ACC112 (cell line): ENCODE measurements around the gene SLC2A13.
"Not testable (repeated sequence)": the region's sequence is repeated elsewhere in the genome, so short reads cannot be mapped to it uniquely, and the experiment has no call there.

Experiments used
- H2AFZ ChIP-seq: fragments of 200-600 bp; sonication (generic); one replicate; pipeline ENCODE4 v1.6.0; 2017; ENCODE audit warnings: antibody characterized with exemption, low read length; ENCODE audit not compliant: unreplicated experiment
- H3K27ac ChIP-seq: fragments of 200-600 bp; sonication (generic); 2 replicates; pipeline ENCODE4 v1.5.1; 2014; ENCODE audit warnings: low read depth, mild to moderate bottlenecking, antibody characterized with exemption, low read length, moderate library complexity
- H3K27me3 ChIP-seq: fragments of 200-600 bp; sonication (generic); 2 replicates; pipeline ENCODE4 v1.6.1; 2014; ENCODE audit warnings: mild to moderate bottlenecking, antibody characterized with exemption, low read length, moderate library complexity, mixed read lengths; ENCODE audit not compliant: insufficient read depth
- H3K36me3 ChIP-seq: fragments of 200-600 bp; sonication (generic); 2 replicates; pipeline ENCODE4 v1.6.1; 2016; ENCODE audit warnings: mild to moderate bottlenecking, antibody characterized with exemption, low read length, moderate library complexity, mixed read lengths; ENCODE audit not compliant: insufficient read depth
- H3K4me1 ChIP-seq: fragments of 200-600 bp; sonication (generic); one replicate; pipeline ENCODE4 v1.6.1; 2016; ENCODE audit warnings: low read length, mixed read lengths; ENCODE audit not compliant: insufficient read depth, unreplicated experiment, control insufficient read depth
- H3K4me3 ChIP-seq: fragments of 200-600 bp; sonication (generic); 2 replicates; pipeline ENCODE4 v1.5.1; 2014; ENCODE audit warnings: mild to moderate bottlenecking, low read depth, low read length
- H3K79me2 ChIP-seq: fragments of 200-600 bp; sonication (generic); one replicate; pipeline ENCODE4 v1.6.0; 2016; ENCODE audit warnings: low read length; ENCODE audit not compliant: control insufficient read depth, unreplicated experiment, insufficient read depth

Gene SLC2A13

GRCh38 chr12:40063414-40063813 lies 42.5 kb downstream of the SLC2A13 start:
- H3K27me3 ChIP-seq, result no peaks in the 10 kb centered on the region

DNA sequence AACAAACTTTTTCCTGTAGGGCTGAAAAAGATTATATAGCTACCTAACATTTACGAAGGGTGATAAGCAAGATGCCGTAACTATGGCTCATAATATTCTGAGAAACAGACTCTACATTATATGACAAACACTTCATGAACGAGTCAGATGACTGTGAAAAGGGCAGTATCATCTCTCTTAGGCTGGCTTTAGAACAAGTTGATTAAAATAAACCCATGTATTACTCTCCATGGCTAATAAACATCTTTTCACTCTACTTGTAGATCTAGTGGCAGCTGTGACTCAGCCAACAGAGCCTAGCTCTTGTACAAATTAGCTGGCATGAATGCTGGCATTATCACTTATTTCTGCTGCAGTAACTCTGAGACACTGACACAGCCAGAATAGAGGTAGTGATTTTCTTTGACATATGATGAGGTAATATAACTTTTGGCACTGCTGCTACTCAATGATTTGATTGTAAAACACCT lies 47.1 kb downstream of the SLC2A13 start:
- H3K27ac ChIP-seq, result no peak overlapping the region
- no peak overlapping the region for H2AFZ ChIP-seq
- H3K36me3 ChIP-seq, result no peaks in the 10 kb centered on the region
- peaks cover 20% of the 10 kb centered on the region for H3K4me1 ChIP-seq
- H3K27me3 ChIP-seq, result no peaks in the 10 kb centered on the region
- H3K79me2 ChIP-seq, result no peaks in the 10 kb centered on the region
- H3K4me3 ChIP-seq, result no peak overlapping the region

More at GRCh38 chr12:40063414-40063813, 42.5 kb downstream of the SLC2A13 start:
- H2AFZ ChIP-seq, result no peak overlapping the region
- H3K36me3 ChIP-seq, result no peaks in the 10 kb centered on the region
- peaks cover 2% of the 10 kb centered on the region for H3K4me1 ChIP-seq
- H3K4me3 ChIP-seq, result no peak overlapping the region
- no peaks in the 10 kb centered on the region for H3K79me2 ChIP-seq
- no peak overlapping the region for H3K27ac ChIP-seq

DNA sequence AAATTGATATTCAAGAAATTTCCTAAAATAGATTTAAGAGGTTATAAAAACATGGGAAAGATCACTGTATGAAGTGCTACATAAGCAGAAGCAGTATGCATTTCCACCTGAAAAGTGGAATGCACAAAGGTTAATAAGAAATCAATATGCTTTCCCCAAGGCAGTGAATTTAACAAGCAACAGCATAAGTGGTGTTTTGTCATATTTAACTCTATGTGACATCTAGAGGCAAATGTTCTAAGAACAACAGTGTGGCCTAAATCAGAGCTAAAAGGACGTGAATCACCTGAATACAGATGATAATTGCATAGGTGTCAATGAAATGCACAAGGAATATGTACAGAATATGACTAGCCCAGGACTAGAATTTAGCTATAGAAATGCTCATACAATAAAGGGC lies 49.5 kb downstream of the SLC2A13 start:
- H3K27ac ChIP-seq, result no peak overlapping the region
- H3K79me2 ChIP-seq, result no peaks in the 10 kb centered on the region
- H2AFZ ChIP-seq, result no peak overlapping the region
- H3K4me1 ChIP-seq, result peaks cover 23% of the 10 kb centered on the region
- H3K27me3 ChIP-seq, result no peaks in the 10 kb centered on the region
- H3K4me3 ChIP-seq, result no peak overlapping the region
- H3K36me3 ChIP-seq, result no peaks in the 10 kb centered on the region

GRCh38 chr12:40055776-40056175 lies 50.1 kb downstream of the SLC2A13 start:
- Histone ChIP-seq H3K27ac (no peak overlapping the region), H3K27me3 (no peaks in the 10 kb centered on the region), H3K36me3 (no peaks in the 10 kb centered on the region), H3K79me2 (no peaks in the 10 kb centered on the region), H3K4me3 (no peak overlapping the region), H2AFZ (no peak overlapping the region), H3K4me1 (peaks cover 23% of the 10 kb centered on the region)

GRCh38 chr12:40055228-40055579 lies 50.7 kb downstream of the SLC2A13 start:
- peaks cover 23% of the 10 kb centered on the region for H3K4me1 ChIP-seq
- H3K27ac ChIP-seq, result peak overlapping the region; percentile 69
- H3K36me3 ChIP-seq, result no peaks in the 10 kb centered on the region
- H3K4me3 ChIP-seq, result peak overlapping the region; percentile 57; the same call in 1 of the 2 replicates
- no peaks in the 10 kb centered on the region for H3K27me3 ChIP-seq
- H2AFZ ChIP-seq, result peak overlapping the region; percentile 41
- no peaks in the 10 kb centered on the region for H3K79me2 ChIP-seq

DNA sequence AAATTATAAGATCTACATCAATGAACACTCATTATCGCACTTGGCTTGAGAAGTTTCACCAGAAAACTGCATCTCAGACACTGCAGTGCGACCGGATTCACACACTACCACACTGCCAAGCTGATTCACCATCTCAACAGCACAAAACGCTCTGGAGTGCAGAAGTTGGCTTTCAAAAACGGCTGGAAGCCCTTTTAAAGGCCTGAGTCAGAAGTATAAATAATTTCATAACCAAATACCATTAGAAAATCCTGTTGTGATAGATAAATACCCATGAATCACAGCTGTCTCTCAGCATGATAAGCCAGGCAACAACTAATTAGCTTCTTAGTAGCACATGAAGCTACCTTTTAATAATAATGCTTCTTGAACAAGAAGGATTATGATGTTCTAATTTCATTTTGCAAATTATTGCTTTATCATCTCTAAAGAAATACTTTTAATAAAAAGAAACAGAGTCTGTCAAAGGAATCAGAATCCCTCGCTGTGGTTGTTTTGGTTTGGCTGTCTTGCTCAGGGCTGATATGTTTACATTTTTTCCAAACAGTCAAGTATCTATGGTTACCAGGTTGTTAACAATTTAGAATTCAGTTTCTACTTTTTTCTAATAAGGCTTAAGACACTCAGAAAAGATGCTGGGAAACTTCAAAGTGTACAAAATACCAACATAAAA lies 51.2 kb downstream of the SLC2A13 start:
- Histone ChIP-seq H3K79me2 (no peaks in the 10 kb centered on the region), H3K27me3 (no peaks in the 10 kb centered on the region), H3K27ac (peak overlapping the region; percentile 69), H3K4me3 (peak overlapping the region; percentile 57), H2AFZ (peak overlapping the region; percentile 66), H3K36me3 (no peaks in the 10 kb centered on the region), H3K4me1 (peaks cover 23% of the 10 kb centered on the region)

GRCh38 chr12:40049268-40049667 lies 56.6 kb downstream of the SLC2A13 start:
- Histone ChIP-seq H3K27ac (no peak overlapping the region), H2AFZ (no peak overlapping the region), H3K79me2 (no peaks in the 10 kb centered on the region), H3K36me3 (no peaks in the 10 kb centered on the region), H3K27me3 (no peaks in the 10 kb centered on the region), H3K4me1 (peaks cover 6% of the 10 kb centered on the region), H3K4me3 (no peak overlapping the region)

GRCh38 chr12:40047002-40047401 lies 58.9 kb downstream of the SLC2A13 start:
- H2AFZ ChIP-seq, H3K27me3 ChIP-seq, H3K4me1 ChIP-seq, H3K36me3 ChIP-seq, H3K4me3 ChIP-seq, H3K79me2 ChIP-seq, H3K27ac ChIP-seq: not testable (repeated sequence)

DNA sequence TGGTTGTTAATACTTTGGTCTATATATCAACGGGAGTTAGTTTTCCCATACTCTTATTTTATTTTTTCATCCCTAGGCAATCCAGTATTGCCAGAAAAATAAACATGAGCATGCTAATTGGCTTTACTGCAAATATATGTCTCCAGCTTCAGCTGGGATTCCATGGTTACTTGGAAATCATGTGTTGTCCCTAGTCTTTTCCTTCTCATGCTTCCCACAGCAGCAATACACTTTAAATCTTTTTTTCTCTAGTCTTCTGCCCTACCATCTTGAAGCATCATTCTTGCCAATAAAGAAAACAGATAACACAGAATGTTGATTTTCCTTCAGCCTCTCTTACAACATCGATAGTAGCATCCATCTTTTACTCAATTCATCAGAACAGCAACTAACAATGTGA lies 60.2 kb downstream of the SLC2A13 start:
- H3K36me3 ChIP-seq, result no peaks in the 10 kb centered on the region
- H3K27ac ChIP-seq, result no peak overlapping the region
- no peak overlapping the region for H3K4me3 ChIP-seq
- H3K27me3 ChIP-seq, result no peaks in the 10 kb centered on the region
- H3K79me2 ChIP-seq, result no peaks in the 10 kb centered on the region
- H3K4me1 ChIP-seq, result no peaks in the 10 kb centered on the region
- no peak overlapping the region for H2AFZ ChIP-seq

DNA sequence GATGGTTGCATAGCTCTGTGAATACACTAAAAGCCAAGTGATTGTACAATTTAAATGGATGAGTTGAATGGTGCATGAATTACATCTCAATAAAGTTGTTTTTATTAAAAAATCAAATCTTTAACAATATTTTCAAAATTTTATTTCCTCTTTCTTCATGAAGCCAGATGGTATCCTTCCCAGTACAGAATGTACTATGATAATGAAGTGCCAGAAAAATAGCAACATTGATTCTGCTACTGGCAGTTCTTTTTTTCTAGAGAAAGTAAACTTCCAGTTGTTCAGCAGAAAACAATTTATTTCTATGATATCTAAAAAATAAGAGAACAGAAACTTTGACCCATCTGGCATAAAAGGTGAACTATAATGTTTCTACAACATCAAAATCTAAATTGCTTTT lies 61.5 kb downstream of the SLC2A13 start:
- no peak overlapping the region for H2AFZ ChIP-seq
- no peaks in the 10 kb centered on the region for H3K4me1 ChIP-seq
- H3K27ac ChIP-seq, result no peak overlapping the region
- H3K27me3 ChIP-seq, result no peaks in the 10 kb centered on the region
- H3K79me2 ChIP-seq, result no peaks in the 10 kb centered on the region
- no peak overlapping the region for H3K4me3 ChIP-seq
- no peaks in the 10 kb centered on the region for H3K36me3 ChIP-seq

- no peak overlapping the region for H2AFZ ChIP-seq
- H3K79me2 ChIP-seq, result no peaks in the 10 kb centered on the region
- no peaks in the 10 kb centered on the region for H3K27me3 ChIP-seq
- H3K4me3 ChIP-seq, result no peak overlapping the region
- H3K36me3 ChIP-seq, result no peaks in the 10 kb centered on the region
- no peaks in the 10 kb centered on the region for H3K4me1 ChIP-seq
- H3K27ac ChIP-seq, result no peak overlapping the region
Measured at GRCh38 chr12:40039598-40039997, 66.3 kb downstream of the SLC2A13 start.
